Mesendoderm (in vitro differentiated cells): ENCODE results near the gene MAGI2.

Source experiments
- DNase-seq: peaks from one replicate; pipeline ENCODE4 v3.0.0; 2013
- H2AK5ac ChIP-seq: 2 replicates; pipeline ENCODE4 v1.6.1; 2013; ENCODE audit warnings: low read length, inconsistent platforms
- H2BK120ac ChIP-seq: 2 replicates; pipeline ENCODE4 v1.6.1; 2013; ENCODE audit warnings: low read depth, mild to moderate bottlenecking, low read length, moderate library complexity, mixed read lengths
- H2BK15ac ChIP-seq: replicated peaks from 2 replicates; pipeline ENCODE4 v1.6.1; 2013; ENCODE audit warnings: low read depth, mild to moderate bottlenecking, moderate library complexity
- H2BK5ac ChIP-seq: 2 replicates; pipeline ENCODE4 v1.6.1; 2013; ENCODE audit warnings: low read length, inconsistent platforms
- H3K18ac ChIP-seq: 2 replicates; pipeline ENCODE4 v1.6.1; 2013; ENCODE audit warnings: mild to moderate bottlenecking, low read length, mixed read lengths
- H3K23ac ChIP-seq: one replicate; pipeline ENCODE4 v1.6.1; 2013; ENCODE audit warnings: low read length
- H3K27ac ChIP-seq: 2 replicates; pipeline ENCODE4 v1.5.1; 2013; ENCODE audit warnings: low read depth, mild to moderate bottlenecking, inconsistent platforms, low read length, moderate library complexity
- H3K27me3 ChIP-seq: 2 replicates; pipeline ENCODE4 v1.6.1; 2013; ENCODE audit warnings: low read length, control low read depth, mild to moderate bottlenecking, inconsistent platforms; ENCODE audit not compliant: insufficient read depth, poor library complexity
- H3K36me3 ChIP-seq: 2 replicates; pipeline ENCODE4 v1.6.1; 2013; ENCODE audit warnings: low read length, inconsistent platforms; ENCODE audit not compliant: control insufficient read depth, insufficient read depth
- H3K4ac ChIP-seq: one replicate; pipeline ENCODE4 v1.6.1; 2013; ENCODE audit warnings: low read depth, mild to moderate bottlenecking, low read length, moderate library complexity
- H3K4me1 ChIP-seq: 2 replicates; pipeline ENCODE4 v1.6.1; 2013; ENCODE audit warnings: low read depth, low read length, inconsistent platforms; ENCODE audit not compliant: control insufficient read depth
- H3K4me2 ChIP-seq: 2 replicates; pipeline ENCODE4 v1.6.1; 2013; ENCODE audit warnings: low read length
- H3K4me3 ChIP-seq: 2 replicates; pipeline ENCODE4 v1.5.1; 2013; ENCODE audit warnings: mild to moderate bottlenecking, low read length
- H3K56ac ChIP-seq: one replicate; pipeline ENCODE4 v1.6.1; 2013; ENCODE audit warnings: low read length
- H3K79me1 ChIP-seq: 2 replicates; pipeline ENCODE4 v1.6.1; 2013; ENCODE audit warnings: low read length, inconsistent platforms
- H3K79me2 ChIP-seq: 2 replicates; pipeline ENCODE4 v1.6.1; 2013; ENCODE audit warnings: mild to moderate bottlenecking, low read length; ENCODE audit not compliant: control insufficient read depth, insufficient read depth
- H3K9ac ChIP-seq: 2 replicates; pipeline ENCODE4 v1.6.1; 2013; ENCODE audit warnings: low read length, inconsistent platforms
- H4K5ac ChIP-seq: one replicate; pipeline ENCODE4 v1.6.1; 2013; ENCODE audit warnings: low read length
- H4K8ac ChIP-seq: one replicate; pipeline ENCODE4 v1.6.1; 2013; ENCODE audit warnings: low read depth, mild to moderate bottlenecking, control low read depth, low read length, moderate library complexity
- WGBS: extraction: QIAGEN DNeasy Blood & Tissue Kit; methylation state at CpG from one replicate; pipeline ENCODE4 v1.1.7; 2013; ENCODE audit warnings: low lambda C conversion rate, missing lambda C conversion rate; ENCODE audit not compliant: insufficient coverage; ENCODE audit errors: extremely low coverage; 5-methylcytosine and 5-hydroxymethylcytosine counted together

MAGI2 gene

DNA sequence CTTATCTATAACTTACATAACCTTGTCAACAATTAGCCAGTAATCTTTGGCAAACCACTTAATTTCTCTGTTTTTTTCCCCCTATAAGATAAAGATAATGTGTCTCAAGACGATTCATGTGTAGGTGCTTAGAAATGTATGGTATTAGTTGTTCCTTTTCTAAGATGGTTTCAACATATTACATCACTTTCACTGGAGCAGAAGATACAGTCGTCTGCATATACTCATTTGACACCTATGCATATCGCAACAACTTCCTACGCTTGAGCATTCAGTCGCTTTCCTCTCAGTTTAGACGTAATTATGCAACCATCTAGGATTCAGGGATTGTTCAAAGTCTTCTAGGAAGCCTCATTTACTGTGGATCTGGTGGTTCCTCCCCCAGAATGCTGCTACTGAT lies 1258.2 kb downstream of the MAGI2 start:
- no peak overlapping the region for H3K4ac ChIP-seq
- H2AK5ac ChIP-seq = no peak overlapping the region
- no peaks in the 10 kb centered on the region for H3K79me1 ChIP-seq
- no peak overlapping the region for H4K5ac ChIP-seq
- H3K27ac ChIP-seq = no peak overlapping the region
- no peak overlapping the region for H3K4me2 ChIP-seq
- no peaks in the 10 kb centered on the region for H3K79me2 ChIP-seq
- no peak overlapping the region for H4K8ac ChIP-seq
- no peak for DNase-seq
- no peak overlapping the region for H3K9ac ChIP-seq
- no peaks in the 10 kb centered on the region for H3K27me3 ChIP-seq
- H2BK120ac ChIP-seq = no peak overlapping the region
- H2BK15ac ChIP-seq = no peak overlapping the region
- no peaks in the 10 kb centered on the region for H3K4me1 ChIP-seq
- H3K36me3 ChIP-seq = no peaks in the 10 kb centered on the region
- WGBS = no CpG with 5 or more reads among the region's 6 CpGs
- H3K23ac ChIP-seq = no peak overlapping the region
- H3K4me3 ChIP-seq = no peak overlapping the region
- no peak overlapping the region for H2BK5ac ChIP-seq
- no peak overlapping the region for H3K18ac ChIP-seq
- no peak overlapping the region for H3K56ac ChIP-seq

DNA sequence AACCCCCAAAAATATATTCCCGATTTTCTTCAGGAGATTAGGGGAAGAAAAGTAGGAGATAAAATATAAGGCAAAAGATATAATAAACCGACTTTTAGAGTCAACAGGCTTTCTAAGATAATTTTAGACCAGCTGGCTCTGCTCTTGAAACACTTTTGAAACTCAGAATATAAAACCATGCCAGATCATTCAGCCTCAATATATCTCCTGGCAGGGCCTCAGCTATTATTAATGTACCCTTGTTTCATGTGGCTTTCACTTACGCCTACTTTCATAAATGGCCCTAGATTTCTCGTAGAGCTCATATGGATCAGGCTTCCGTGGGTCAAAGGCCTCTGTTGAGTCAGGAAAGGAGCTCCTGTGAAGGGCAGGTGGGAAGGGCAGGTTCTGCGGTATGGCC lies 1258.9 kb downstream of the MAGI2 start:
- no peak overlapping the region for H3K56ac ChIP-seq
- H3K27ac ChIP-seq = no peak overlapping the region
- H2BK15ac ChIP-seq = no peak overlapping the region
- H3K79me2 ChIP-seq = no peaks in the 10 kb centered on the region
- no peak overlapping the region for H2AK5ac ChIP-seq
- H3K4ac ChIP-seq = no peak overlapping the region
- no CpG with 5 or more reads among the region's 6 CpGs for WGBS
- H3K79me1 ChIP-seq = no peaks in the 10 kb centered on the region
- H2BK5ac ChIP-seq = no peak overlapping the region
- H3K4me2 ChIP-seq = no peak overlapping the region
- H3K36me3 ChIP-seq = no peaks in the 10 kb centered on the region
- H4K8ac ChIP-seq = no peak overlapping the region
- no peak overlapping the region for H3K18ac ChIP-seq
- H4K5ac ChIP-seq = no peak overlapping the region
- no peak overlapping the region for H3K4me3 ChIP-seq
- no peak for DNase-seq
- no peak overlapping the region for H3K9ac ChIP-seq
- no peak overlapping the region for H3K23ac ChIP-seq
- H2BK120ac ChIP-seq = no peak overlapping the region
- no peaks in the 10 kb centered on the region for H3K27me3 ChIP-seq
- H3K4me1 ChIP-seq = no peaks in the 10 kb centered on the region

DNA sequence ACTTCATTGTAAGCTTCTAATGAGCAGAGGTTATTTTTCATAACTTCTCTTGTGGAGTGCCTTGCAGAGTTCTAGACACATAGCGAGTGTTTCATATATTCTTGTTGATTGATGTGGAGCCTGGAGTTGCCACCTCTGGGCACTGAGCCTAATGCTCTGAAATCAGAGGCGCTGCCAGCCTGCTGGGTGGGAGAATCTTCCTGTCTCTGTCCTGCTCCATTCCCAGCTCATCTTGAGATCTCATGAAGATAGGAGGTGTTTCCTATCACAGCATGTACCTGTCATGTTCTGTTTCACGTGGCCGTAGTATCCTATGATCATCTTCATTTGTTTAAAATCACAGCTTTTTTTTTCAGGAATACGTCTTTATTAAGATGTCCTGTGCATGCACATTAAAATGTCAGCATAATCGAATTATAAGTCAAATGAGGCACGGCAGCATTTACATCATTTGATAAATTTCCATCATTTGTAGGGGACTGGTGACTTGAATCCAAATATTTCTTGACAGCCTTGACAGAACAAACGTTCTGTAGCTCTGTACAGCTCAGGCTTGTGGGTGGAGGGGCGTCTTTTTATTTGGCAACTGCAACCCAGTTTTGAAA lies 1261.9 kb downstream of the MAGI2 start:
- H3K18ac ChIP-seq = no peak overlapping the region
- H3K4me1 ChIP-seq = no peaks in the 10 kb centered on the region
- H3K79me1 ChIP-seq = no peaks in the 10 kb centered on the region
- H4K5ac ChIP-seq = no peak overlapping the region
- no peaks in the 10 kb centered on the region for H3K27me3 ChIP-seq
- H3K36me3 ChIP-seq = no peaks in the 10 kb centered on the region
- no peak overlapping the region for H3K4me2 ChIP-seq
- no peak for DNase-seq
- H3K9ac ChIP-seq = no peak overlapping the region
- no peak overlapping the region for H3K56ac ChIP-seq
- H2BK15ac ChIP-seq = no peak overlapping the region
- H2BK120ac ChIP-seq = no peak overlapping the region
- no peak overlapping the region for H3K23ac ChIP-seq
- no peak overlapping the region for H3K27ac ChIP-seq
- WGBS = no CpG with 5 or more reads among the region's 9 CpGs
- H3K4ac ChIP-seq = no peak overlapping the region
- H4K8ac ChIP-seq = no peak overlapping the region
- H3K4me3 ChIP-seq = no peak overlapping the region
- H3K79me2 ChIP-seq = no peaks in the 10 kb centered on the region
- H2AK5ac ChIP-seq = no peak overlapping the region
- no peak overlapping the region for H2BK5ac ChIP-seq

DNA sequence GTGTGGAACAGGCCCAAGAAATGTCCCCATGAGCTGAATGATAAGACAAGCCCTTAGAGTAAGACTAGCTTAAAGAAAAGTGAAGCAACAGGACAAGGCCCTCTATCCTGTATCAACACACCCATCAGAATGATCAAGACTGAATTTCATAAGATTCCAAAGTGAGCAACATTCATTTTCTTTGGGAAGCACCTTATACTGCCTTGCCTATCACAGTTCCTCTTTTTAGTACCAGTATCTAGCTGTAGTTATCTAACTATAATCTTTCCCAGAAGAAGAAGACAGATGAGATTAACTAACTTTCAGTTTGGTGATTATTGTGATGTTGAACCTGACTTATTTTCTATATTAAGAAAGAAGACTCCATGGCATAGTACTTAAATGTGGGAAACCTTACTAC lies 1263.7 kb downstream of the MAGI2 start:
- H3K4me1 ChIP-seq = no peaks in the 10 kb centered on the region
- H2BK120ac ChIP-seq = no peak overlapping the region
- no peak overlapping the region for H3K18ac ChIP-seq
- H3K27ac ChIP-seq = no peak overlapping the region
- no peak overlapping the region for H3K4me2 ChIP-seq
- H3K4me3 ChIP-seq = no peak overlapping the region
- H3K79me2 ChIP-seq = no peaks in the 10 kb centered on the region
- no peak overlapping the region for H2BK5ac ChIP-seq
- H3K79me1 ChIP-seq = no peaks in the 10 kb centered on the region
- no peak overlapping the region for H2BK15ac ChIP-seq
- H3K56ac ChIP-seq = no peak overlapping the region
- H3K27me3 ChIP-seq = no peaks in the 10 kb centered on the region
- no peak overlapping the region for H3K4ac ChIP-seq
- H4K8ac ChIP-seq = no peak overlapping the region
- no peak overlapping the region for H4K5ac ChIP-seq
- H2AK5ac ChIP-seq = no peak overlapping the region
- no peaks in the 10 kb centered on the region for H3K36me3 ChIP-seq
- H3K23ac ChIP-seq = no peak overlapping the region
- no peak overlapping the region for H3K9ac ChIP-seq
- DNase-seq = no peak

DNA sequence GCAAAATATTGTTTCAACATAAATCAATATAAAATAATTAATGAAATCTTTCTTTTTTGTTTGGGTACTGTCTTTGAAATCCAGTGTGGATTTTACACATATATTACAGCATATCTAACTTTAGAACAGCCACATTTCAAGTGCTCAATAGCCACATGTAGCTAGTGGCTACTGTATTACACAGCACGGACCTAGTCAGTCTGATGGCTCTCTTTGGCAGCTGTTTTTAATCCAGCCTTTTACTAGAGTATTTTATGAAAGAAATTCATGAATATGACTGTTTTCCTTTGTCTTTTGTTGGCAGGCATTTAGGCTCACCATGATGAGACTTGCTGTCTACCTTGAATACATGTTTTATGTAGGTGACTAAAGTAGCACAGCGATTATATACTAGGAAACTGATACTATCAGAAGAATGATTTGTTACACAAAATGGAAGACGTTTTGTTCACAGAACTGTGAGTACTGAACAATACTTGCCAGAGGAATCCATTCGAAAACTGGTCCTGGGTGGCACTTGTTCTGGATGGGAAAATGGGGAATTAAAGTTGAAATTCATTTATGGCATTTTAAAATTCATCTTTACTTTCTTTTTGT lies 1268.2 kb downstream of the MAGI2 start:
- Histone ChIP-seq H3K79me2 (no peaks in the 10 kb centered on the region), H3K36me3 (no peaks in the 10 kb centered on the region), H3K4me2 (no peak overlapping the region), H4K8ac (no peak overlapping the region), H3K9ac (no peak overlapping the region), H3K23ac (no peak overlapping the region), H3K18ac (no peak overlapping the region), H2BK120ac (no peak overlapping the region), H2AK5ac (no peak overlapping the region), H3K27ac (no peak overlapping the region), H3K4ac (no peak overlapping the region), H2BK5ac (no peak overlapping the region), H2BK15ac (no peak overlapping the region), H4K5ac (no peak overlapping the region), H3K4me1 (no peaks in the 10 kb centered on the region), H3K79me1 (no peaks in the 10 kb centered on the region), H3K27me3 (no peaks in the 10 kb centered on the region), H3K56ac (no peak overlapping the region), H3K4me3 (no peak overlapping the region)
- no peak for DNase-seq
- WGBS = no CpG with 5 or more reads among the region's 4 CpGs

DNA sequence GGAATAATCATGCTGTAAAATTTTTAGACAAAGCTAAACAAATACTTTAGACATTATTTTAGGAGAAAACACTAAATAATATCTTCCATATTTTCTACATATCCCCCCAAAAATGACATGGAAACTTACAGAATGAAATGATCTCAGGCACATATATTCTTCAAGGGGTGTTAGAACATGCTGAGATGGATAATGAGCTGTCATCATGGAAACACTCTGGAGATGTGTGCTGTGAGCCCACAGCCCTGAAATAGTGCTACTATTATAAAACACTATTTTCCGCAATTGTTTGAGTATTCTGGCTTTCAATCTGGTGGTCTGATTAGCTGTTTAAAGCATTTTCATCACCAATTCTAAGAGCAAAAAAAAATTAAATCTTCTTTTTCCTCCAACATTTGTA lies 1269.2 kb downstream of the MAGI2 start:
- no peak overlapping the region for H4K5ac ChIP-seq
- WGBS = no CpG with 5 or more reads among the region's 1 CpG
- no peak overlapping the region for H2BK15ac ChIP-seq
- no peaks in the 10 kb centered on the region for H3K79me1 ChIP-seq
- no peak overlapping the region for H3K18ac ChIP-seq
- no peaks in the 10 kb centered on the region for H3K4me1 ChIP-seq
- H3K4me2 ChIP-seq = no peak overlapping the region
- no peak overlapping the region for H3K9ac ChIP-seq
- H3K79me2 ChIP-seq = no peaks in the 10 kb centered on the region
- no peaks in the 10 kb centered on the region for H3K27me3 ChIP-seq
- no peak overlapping the region for H4K8ac ChIP-seq
- H2AK5ac ChIP-seq = no peak overlapping the region
- no peak overlapping the region for H3K4me3 ChIP-seq
- no peaks in the 10 kb centered on the region for H3K36me3 ChIP-seq
- H3K23ac ChIP-seq = no peak overlapping the region
- H3K56ac ChIP-seq = no peak overlapping the region
- no peak overlapping the region for H3K27ac ChIP-seq
- DNase-seq = no peak
- no peak overlapping the region for H2BK5ac ChIP-seq
- H3K4ac ChIP-seq = no peak overlapping the region
- no peak overlapping the region for H2BK120ac ChIP-seq
